Measurements from ENCODE around the gene ZNF622.
"Not testable (repeated sequence)": the region's sequence is repeated elsewhere in the genome, so short reads cannot be mapped to it uniquely, and the experiment has no call there.

Gene ZNF622

GRCh38 chr5:16480821-16481538, 15.4 kb upstream of the ZNF622 start:
- DNase-seq (ENCODE audit: low read depth in 1 of 2, low spot score in 1 of 2) = no peak

- DNase-seq (ENCODE audit: low read depth in 1 of 2, low spot score in 1 of 2) = no peak
These were observed 14.5 kb upstream of the ZNF622 start for GRCh38 chr5:16480144-16480543.

- no peak for DNase-seq (ENCODE audit: low read depth in 1 of 2, low spot score in 1 of 2)
These were observed 11.9 kb upstream of the ZNF622 start for GRCh38 chr5:16477541-16477940.

GRCh38 chr5:16476417-16476816, 10.8 kb upstream of the ZNF622 start:
- DNase-seq (ENCODE audit: low read depth in 1 of 2, low spot score in 1 of 2) = not testable (repeated sequence)

GRCh38 chr5:16471387-16471786, 5.8 kb upstream of the ZNF622 start:
- no peak for DNase-seq (ENCODE audit: low read depth in 1 of 2, low spot score in 1 of 2)

GRCh38 chr5:16467363-16468219, 2.0 kb upstream of the ZNF622 start:
- DNase-seq (ENCODE audit: low read depth in 1 of 2, low spot score in 1 of 2) = no peak

GRCh38 chr5:16464664-16465543, 696 bp downstream of the ZNF622 start:
- no peak for DNase-seq (ENCODE audit: low read depth in 1 of 2, low spot score in 1 of 2)

- no peak for DNase-seq (ENCODE audit: low read depth in 1 of 2, low spot score in 1 of 2)
These were observed 1.4 kb downstream of the ZNF622 start for GRCh38 chr5:16464231-16464630.

GRCh38 chr5:16461782-16462181, 3.8 kb downstream of the ZNF622 start:
- DNase-seq (ENCODE audit: low read depth in 1 of 2, low spot score in 1 of 2) = no peak

- DNase-seq (ENCODE audit: low read depth in 1 of 2, low spot score in 1 of 2) = no peak
These were observed 4.6 kb downstream of the ZNF622 start for GRCh38 chr5:16461026-16461425.

GRCh38 chr5:16459451-16459850, 6.1 kb downstream of the ZNF622 start:
- no peak for DNase-seq (ENCODE audit: low read depth in 1 of 2, low spot score in 1 of 2)

- DNase-seq (ENCODE audit: low read depth in 1 of 2, low spot score in 1 of 2) = no peak
These were observed 7.7 kb downstream of the ZNF622 start for GRCh38 chr5:16457853-16458252.

- DNase-seq (ENCODE audit: low read depth in 1 of 2, low spot score in 1 of 2) = no peak
These were observed 8.1 kb downstream of the ZNF622 start for GRCh38 chr5:16457451-16457850.

GRCh38 chr5:16456103-16456832, 9.3 kb downstream of the ZNF622 start:
- DNase-seq (ENCODE audit: low read depth in 1 of 2, low spot score in 1 of 2) = no peak

- no peak for DNase-seq (ENCODE audit: low read depth in 1 of 2, low spot score in 1 of 2)
These were observed 9.9 kb downstream of the ZNF622 start for GRCh38 chr5:16455668-16456067.

- DNase-seq (ENCODE audit: low read depth in 1 of 2, low spot score in 1 of 2) = no peak
These were observed 10.9 kb downstream of the ZNF622 start for GRCh38 chr5:16454686-16455085.

- DNase-seq (ENCODE audit: low read depth in 1 of 2, low spot score in 1 of 2) = no peak
These were observed 12.0 kb downstream of the ZNF622 start for GRCh38 chr5:16453609-16454008.

GRCh38 chr5:16450163-16450562, 15.4 kb downstream of the ZNF622 start:
- no peak for DNase-seq (ENCODE audit: low read depth in 1 of 2, low spot score in 1 of 2)

- no peak for DNase-seq (ENCODE audit: low read depth in 1 of 2, low spot score in 1 of 2)
These were observed 18.6 kb downstream of the ZNF622 start for GRCh38 chr5:16446993-16447392.

- no peak for DNase-seq (ENCODE audit: low read depth in 1 of 2, low spot score in 1 of 2)
These were observed 27.6 kb downstream of the ZNF622 start for GRCh38 chr5:16437977-16438376.

Data from stimulated activated CD4-positive, alpha-beta T cell treated with anti-CD3 and anti-CD28 coated beads, Interleukin-15, amount 100 ng/mL, for 1 hour (primary cell).